HepG2 (cell line): ENCODE results near the gene BCL2L2. TPM values are rescaled to one million over a fixed set of nuclear protein-coding genes. Genes with fewer than 3 reads are reported as not detected.
A peak's percentile ranks its signal among the peaks of the same experiment; 100 is the strongest.

ENCODE experiments used
- ERF ChIP-seq: IDR thresholded peaks from 2 replicates; pipeline ENCODE4 v1.6.1; 2018; ENCODE audit warnings: missing biosample characterization, missing genetic modification reagents
- ETV6 ChIP-seq: sonication (generic); formaldehyde crosslinking; conservative IDR thresholded peaks from 2 replicates; pipeline ENCODE4 v1.4.0; 2020; ENCODE audit warnings: missing genetic modification reagents
- KMT2B ChIP-seq: IDR thresholded peaks from 2 replicates; pipeline ENCODE4 v1.6.1; 2016; ENCODE audit warnings: missing genetic modification reagents, missing compliant biosample characterization
- MXD4 ChIP-seq: IDR thresholded peaks from 2 replicates; pipeline ENCODE4 v1.6.1; 2016; ENCODE audit warnings: mild to moderate bottlenecking, missing biosample characterization, missing genetic modification reagents
- MZF1 ChIP-seq: sonication (generic); formaldehyde crosslinking; IDR thresholded peaks from 2 replicates; pipeline ENCODE4 v1.8.1; 2023; ENCODE audit warnings: mild to moderate bottlenecking, missing genetic modification reagents, borderline replicate concordance
- SAFB2 ChIP-seq: sonication (generic); formaldehyde crosslinking; IDR thresholded peaks from 2 replicates; pipeline ENCODE4 v1.5.1; 2020; ENCODE audit warnings: missing genetic modification reagents, low read depth, mild to moderate bottlenecking, borderline replicate concordance
- SMAD3 ChIP-seq: sonication (generic); formaldehyde crosslinking; IDR thresholded peaks from 2 replicates; pipeline ENCODE4 v1.4.0; 2020; ENCODE audit warnings: missing genetic modification reagents
- ZNF225 ChIP-seq: sonication (generic); formaldehyde crosslinking; IDR thresholded peaks from 2 replicates; pipeline ENCODE4 v1.4.0; 2020; ENCODE audit warnings: mild to moderate bottlenecking, missing genetic modification reagents
- ZNF670 ChIP-seq: sonication (generic); formaldehyde crosslinking; IDR thresholded peaks from 2 replicates; pipeline ENCODE4 v1.8.0; 2022; ENCODE audit warnings: mild to moderate bottlenecking, missing genetic modification reagents, borderline replicate concordance
- ZNF891 ChIP-seq: sonication (generic); formaldehyde crosslinking; IDR thresholded peaks from 2 replicates; pipeline ENCODE4 v1.5.0; 2020; ENCODE audit warnings: mild to moderate bottlenecking, missing genetic modification reagents
- polyA plus RNA-seq, 8 experiments: library from polyadenylated mRNA; depleted of rRNA in 3 of 8; stranded (reverse) in 7 of 8; unstranded in 1 of 8; fragments of >200 nt; fragmentation: Illumina TruSeq in 4 of 8; extraction: Trizol in 4 of 8; gene quantifications; 2 replicates each; pipeline versions ENCODE4 v1.2.1 to v1.2.3, GENCODE V29; 2011 to 2016; ENCODE audit warnings: low read depth in 4 of 8, missing spikeins in 1 of 8, mixed read lengths in 1 of 8; ENCODE audit not compliant: insufficient read depth in 1 of 8
- total RNA-seq, 5 experiments: library from RNA; depleted of rRNA; stranded (reverse); fragments of >200 nt; fragmentation: Illumina TruSeq; extraction: Trizol; gene quantifications; 2 replicates each; pipeline ENCODE4 v1.2.3, GENCODE V29; 2016; ENCODE audit warnings: low read depth in 1 of 5
- TF ChIP-seq, protein P1 (sequence below): sonication (generic); formaldehyde crosslinking; IDR thresholded peaks from 2 replicates; pipeline ENCODE4 v1.4.0; 2020; ENCODE audit warnings: mild to moderate bottlenecking, missing genetic modification reagents
- TF ChIP-seq, protein P2 (sequence below): sonication (generic); IDR thresholded peaks from 2 replicates; pipeline ENCODE4 v1.6.1; 2016; ENCODE audit warnings: low read depth, borderline replicate concordance
- TF ChIP-seq, protein P3 (sequence below): sonication (generic); formaldehyde crosslinking; IDR thresholded peaks from 2 replicates; pipeline ENCODE4 v1.5.0; 2020; ENCODE audit warnings: mild to moderate bottlenecking, missing genetic modification reagents
- TF ChIP-seq, protein P4 (sequence below): IDR thresholded peaks from 2 replicates; pipeline ENCODE4 v1.6.1; 2016; ENCODE audit warnings: mild to moderate bottlenecking

Gene BCL2L2
- total and polyA plus RNA-seq, 2 of the 13 experiments (the other 11 are each of a cell fraction or from before 2014, with no cell fraction given): 28.1 to 49.8 TPM

DNA sequence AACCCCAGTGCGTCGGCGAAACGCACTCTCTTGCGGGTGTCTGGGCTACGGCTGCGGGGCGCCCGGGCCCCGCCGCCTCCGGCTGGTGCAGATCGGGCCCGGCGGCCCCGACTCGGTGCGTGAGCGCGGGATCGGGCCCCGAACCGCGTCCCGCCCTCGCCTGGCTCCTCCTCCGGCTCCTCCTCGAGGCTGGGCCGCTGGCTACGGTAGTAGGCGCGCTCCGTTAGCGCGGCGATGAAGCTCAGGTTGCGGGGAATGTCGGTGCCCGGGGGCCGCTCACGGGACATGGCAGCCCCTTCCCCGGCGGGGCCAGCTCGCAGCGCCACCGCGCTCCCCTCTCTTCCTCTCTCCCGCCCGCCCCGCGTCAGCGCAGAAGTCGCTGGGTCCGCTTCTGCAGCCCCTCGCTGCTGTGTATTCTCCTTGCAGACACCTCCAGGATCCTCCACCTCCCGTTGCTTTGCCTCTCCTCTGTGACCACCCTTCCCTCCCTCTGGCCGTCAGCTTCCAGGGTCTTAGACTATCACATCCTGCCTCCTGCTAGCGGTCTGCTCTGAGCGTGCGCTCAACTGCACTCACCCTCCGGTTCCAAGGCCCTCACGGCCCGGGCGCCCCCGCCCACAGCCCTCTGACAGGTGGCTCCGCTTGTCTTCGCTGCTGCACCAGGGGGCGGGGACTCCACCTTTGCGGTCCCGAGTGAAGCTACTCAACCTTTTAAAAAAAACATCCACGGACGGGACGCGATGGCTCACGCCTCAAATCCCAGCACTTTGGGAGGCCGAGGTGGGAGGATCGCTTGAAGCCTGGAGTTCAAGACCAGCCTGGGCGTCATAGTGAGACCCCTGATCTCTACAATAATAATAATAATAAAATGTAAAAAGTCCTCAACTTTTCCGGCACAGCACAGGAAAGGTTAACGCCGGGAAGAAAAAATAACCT is 4.1 kb upstream of the BCL2L2 start, which contains the start of gene PPP1R3E (continued):
- TF ChIP-seq, protein P1, sequence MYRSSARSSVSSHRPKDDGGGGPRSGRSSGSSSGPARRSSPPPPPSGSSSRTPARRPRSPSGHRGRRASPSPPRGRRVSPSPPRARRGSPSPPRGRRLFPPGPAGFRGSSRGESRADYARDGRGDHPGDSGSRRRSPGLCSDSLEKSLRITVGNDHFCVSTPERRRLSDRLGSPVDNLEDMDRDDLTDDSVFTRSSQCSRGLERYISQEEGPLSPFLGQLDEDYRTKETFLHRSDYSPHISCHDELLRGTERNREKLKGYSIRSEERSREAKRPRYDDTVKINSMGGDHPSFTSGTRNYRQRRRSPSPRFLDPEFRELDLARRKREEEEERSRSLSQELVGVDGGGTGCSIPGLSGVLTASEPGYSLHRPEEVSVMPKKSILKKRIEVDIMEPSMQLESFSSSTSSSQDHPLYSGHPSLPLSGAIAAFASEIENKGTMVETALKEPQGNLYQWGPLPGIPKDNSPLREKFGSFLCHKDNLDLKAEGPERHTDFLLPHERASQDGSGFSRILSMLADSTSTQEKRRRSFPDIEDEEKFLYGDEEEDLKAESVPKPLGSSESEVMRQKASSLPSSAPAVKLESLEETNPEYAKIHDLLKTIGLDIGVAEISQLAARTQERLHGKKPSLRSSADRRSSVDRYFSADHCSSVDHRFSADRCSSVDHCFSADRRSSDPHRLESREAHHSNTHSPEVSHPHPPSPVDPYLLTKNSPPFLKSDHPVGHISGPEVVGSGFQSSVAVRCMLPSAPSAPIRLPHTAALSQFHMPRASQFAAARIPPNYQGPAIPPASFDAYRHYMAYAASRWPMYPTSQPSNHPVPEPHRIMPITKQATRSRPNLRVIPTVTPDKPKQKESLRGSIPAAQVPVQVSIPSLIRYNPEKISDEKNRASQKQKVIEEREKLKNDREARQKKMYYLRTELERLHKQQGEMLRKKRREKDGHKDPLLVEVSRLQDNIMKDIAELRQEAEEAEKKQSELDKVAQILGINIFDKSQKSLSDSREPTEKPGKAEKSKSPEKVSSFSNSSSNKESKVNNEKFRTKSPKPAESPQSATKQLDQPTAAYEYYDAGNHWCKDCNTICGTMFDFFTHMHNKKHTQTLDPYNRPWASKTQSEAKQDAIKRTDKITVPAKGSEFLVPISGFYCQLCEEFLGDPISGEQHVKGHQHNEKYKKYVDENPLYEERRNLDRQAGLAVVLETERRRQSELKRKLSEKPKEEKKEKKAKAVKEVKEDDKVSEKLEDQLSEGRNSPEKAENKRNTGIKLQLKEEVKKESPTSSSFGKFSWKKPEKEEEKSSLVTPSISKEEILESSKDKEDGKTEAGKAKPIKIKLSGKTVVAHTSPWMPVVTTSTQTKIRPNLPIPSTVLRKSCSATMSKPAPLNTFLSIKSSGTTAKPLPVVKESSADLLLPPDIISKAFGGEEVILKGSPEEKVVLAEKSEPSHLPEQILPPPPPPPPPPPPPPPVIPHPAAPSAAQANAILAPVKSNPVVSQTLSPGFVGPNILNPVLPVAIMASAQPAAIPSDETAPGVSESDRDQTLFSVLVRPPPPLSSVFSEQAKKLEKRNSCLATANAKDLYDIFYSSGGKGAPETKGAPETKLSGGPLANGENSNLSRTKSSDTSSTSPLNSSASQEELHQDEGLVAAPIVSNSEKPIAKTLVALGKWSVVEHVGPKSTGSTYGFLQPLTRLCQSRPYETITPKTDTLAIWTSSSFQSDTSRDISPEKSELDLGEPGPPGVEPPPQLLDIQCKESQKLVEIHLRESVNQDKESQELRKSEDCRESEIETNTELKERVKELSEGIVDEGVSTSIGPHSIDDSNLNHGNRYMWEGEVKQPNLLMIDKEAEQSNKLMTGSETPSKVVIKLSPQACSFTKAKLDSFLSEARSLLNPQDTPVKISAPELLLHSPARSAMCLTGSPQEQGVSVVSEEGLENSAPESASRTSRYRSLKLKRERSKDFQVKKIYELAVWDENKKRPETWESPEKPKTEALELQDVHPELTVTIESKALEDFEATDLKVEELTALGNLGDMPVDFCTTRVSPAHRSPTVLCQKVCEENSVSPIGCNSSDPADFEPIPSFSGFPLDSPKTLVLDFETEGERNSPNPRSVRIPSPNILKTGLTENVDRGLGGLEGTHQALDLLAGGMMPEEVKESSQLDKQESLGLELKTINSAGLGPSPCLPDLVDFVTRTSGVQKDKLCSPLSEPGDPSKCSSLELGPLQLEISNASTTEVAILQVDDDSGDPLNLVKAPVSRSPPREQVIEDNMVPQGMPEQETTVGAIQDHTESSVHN (CRISPR knock-in tag): peak; percentile 19; the same call in 1 of the 2 replicates
- peak; percentile 86 for TF ChIP-seq ZNF225 (CRISPR knock-in tag)
- TF ChIP-seq ZNF891 (CRISPR knock-in tag): peak; percentile 2; the same call in 1 of the 2 replicates
- peak; percentile 86 for TF ChIP-seq ERF (CRISPR knock-in tag)
- TF ChIP-seq ETV6 (CRISPR knock-in tag): no peak; the same call in 1 of the 2 replicates
- TF ChIP-seq, protein P2, sequence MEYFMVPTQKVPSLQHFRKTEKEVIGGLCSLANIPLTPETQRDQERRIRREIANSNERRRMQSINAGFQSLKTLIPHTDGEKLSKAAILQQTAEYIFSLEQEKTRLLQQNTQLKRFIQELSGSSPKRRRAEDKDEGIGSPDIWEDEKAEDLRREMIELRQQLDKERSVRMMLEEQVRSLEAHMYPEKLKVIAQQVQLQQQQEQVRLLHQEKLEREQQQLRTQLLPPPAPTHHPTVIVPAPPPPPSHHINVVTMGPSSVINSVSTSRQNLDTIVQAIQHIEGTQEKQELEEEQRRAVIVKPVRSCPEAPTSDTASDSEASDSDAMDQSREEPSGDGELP: peak; percentile 82; the same call in 1 of the 2 replicates
- TF ChIP-seq SAFB2 (CRISPR knock-in tag): peak; percentile 82
- 0 out of 2 replicates have a peak, but pooled peaks have one; percentile 7 for TF ChIP-seq KMT2B (CRISPR knock-in tag)
- peak; percentile 96 for TF ChIP-seq MZF1 (CRISPR knock-in tag)
- TF ChIP-seq ZNF670 (CRISPR knock-in tag): no peak
- peak; percentile 87 for TF ChIP-seq MXD4 (CRISPR knock-in tag)
- TF ChIP-seq, protein P3, sequence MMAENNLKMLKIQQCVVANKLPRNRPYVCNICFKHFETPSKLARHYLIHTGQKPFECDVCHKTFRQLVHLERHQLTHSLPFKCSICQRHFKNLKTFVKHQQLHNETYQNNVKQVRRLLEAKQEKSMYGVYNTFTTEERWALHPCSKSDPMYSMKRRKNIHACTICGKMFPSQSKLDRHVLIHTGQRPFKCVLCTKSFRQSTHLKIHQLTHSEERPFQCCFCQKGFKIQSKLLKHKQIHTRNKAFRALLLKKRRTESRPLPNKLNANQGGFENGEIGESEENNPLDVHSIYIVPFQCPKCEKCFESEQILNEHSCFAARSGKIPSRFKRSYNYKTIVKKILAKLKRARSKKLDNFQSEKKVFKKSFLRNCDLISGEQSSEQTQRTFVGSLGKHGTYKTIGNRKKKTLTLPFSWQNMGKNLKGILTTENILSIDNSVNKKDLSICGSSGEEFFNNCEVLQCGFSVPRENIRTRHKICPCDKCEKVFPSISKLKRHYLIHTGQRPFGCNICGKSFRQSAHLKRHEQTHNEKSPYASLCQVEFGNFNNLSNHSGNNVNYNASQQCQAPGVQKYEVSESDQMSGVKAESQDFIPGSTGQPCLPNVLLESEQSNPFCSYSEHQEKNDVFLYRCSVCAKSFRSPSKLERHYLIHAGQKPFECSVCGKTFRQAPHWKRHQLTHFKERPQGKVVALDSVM (CRISPR knock-in tag): no peak
- TF ChIP-seq, protein P4, sequence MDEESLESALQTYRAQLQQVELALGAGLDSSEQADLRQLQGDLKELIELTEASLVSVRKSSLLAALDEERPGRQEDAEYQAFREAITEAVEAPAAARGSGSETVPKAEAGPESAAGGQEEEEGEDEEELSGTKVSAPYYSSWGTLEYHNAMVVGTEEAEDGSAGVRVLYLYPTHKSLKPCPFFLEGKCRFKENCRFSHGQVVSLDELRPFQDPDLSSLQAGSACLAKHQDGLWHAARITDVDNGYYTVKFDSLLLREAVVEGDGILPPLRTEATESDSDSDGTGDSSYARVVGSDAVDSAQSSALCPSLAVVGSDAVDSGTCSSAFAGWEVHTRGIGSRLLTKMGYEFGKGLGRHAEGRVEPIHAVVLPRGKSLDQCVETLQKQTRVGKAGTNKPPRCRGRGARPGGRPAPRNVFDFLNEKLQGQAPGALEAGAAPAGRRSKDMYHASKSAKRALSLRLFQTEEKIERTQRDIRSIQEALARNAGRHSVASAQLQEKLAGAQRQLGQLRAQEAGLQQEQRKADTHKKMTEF: peak; percentile 72; the same call in 1 of the 2 replicates
- TF ChIP-seq SMAD3 (CRISPR knock-in tag): peak; percentile 76; the same call in 1 of the 2 replicates
